Measurements from ENCODE around the gene FLOT1. TPM values are rescaled to one million over a fixed set of nuclear protein-coding genes. Genes with fewer than 3 reads are reported as not detected.
A peak's percentile ranks its signal among the peaks of the same experiment; 100 is the strongest.

Gene FLOT1
- total and polyA plus RNA-seq, 2 donors (not counting 3 experiments of a cell fraction or from before 2014, with no cell fraction given), result 141 to 154 TPM

DNA sequence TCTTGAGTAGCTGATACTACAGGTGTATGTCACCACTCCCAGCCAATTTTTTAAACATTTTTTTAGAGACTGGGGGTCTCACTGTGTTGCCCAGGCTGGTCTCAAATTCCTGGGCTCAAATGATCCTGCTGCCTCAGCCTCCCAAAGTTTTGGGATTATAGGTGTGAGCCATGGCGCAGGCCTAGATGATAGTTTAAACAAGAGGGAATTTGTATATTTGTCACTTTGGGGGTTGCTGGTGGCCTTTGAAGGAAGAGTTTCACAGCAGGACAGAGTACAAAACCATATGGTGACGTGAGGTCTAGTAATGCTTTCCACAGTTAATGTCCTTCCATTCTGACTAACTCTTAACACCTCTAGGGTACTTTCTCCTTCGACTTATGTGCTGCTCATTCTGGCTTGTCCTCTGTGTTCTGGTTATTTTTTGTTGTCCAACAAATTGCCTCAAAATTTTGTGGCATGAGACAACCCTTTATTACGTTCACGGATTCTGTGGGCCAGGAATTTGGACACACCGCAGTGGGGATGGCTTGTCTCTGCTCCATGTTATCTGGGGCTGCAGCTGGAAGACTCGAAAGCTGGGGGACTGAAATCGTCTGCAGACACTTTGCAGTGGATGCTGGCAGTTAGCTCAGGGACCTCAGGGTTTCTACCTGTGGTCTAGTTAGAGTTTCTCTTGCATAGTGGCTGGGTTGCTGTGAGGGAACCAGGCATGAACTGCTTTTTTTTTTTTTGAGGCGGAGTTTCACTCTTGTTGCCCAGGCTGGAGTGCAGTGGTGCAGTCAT lies 24.9 kb upstream of the FLOT1 start:
- Histone ChIP-seq H3K79me2 (ENCODE audit: control insufficient read depth, insufficient read depth, low read length) (no peaks in the 10 kb centered on the region), H3K36me3 (ENCODE audit: control insufficient read depth in 2 of 2, extremely low read depth in 1 of 2, insufficient read depth in 2 of 2, low read length in 2 of 2) (no peaks in the 10 kb centered on the region), H3K27me3 (ENCODE audit: control insufficient read depth in 2 of 2, insufficient read depth in 2 of 2, low read length in 2 of 2) (no peaks in the 10 kb centered on the region), H4K20me1 (replicated peaks; ENCODE audit: control insufficient read depth, extremely low read depth, insufficient read depth, low read length) (no peaks in the 10 kb centered on the region), H3K9me1 (replicated peaks; ENCODE audit: control insufficient read depth, extremely low read depth, insufficient read depth, low read length) (no peaks in the 10 kb centered on the region), H3K4me1 (ENCODE audit: control insufficient read depth, extremely low read depth, insufficient read depth, low read length) (peaks cover 41% of the 10 kb centered on the region), H2AFZ (ENCODE audit: low read depth, low read length) (no peak overlapping the region), H3K4me3 (replicated peaks in 1 of 3; ENCODE audit: insufficient read depth in 1 of 3, low read depth in 1 of 3, low read length in 3 of 3) (no peak overlapping the region), H3K4me2 (ENCODE audit: insufficient read depth, low read length) (no peak overlapping the region), H3K9ac (replicated peaks; ENCODE audit: extremely low read depth, insufficient read depth, low read length) (no peak overlapping the region), H3K9me3 (replicated peaks; ENCODE audit: control insufficient read depth, insufficient read depth, low read length) (no peaks in the 10 kb centered on the region), H3K27ac (ENCODE audit: insufficient read depth, low read depth, low read length) (no peak overlapping the region)
- intact Hi-C loops (cut with micrococcal nuclease) (no loop called here), dilution Hi-C loops (cut with MboI; ENCODE audit: extremely low pct_ligation_motif_present, low sequenced_read_pairs) (no loop called here)
- FAIRE-seq, result peak; percentile 46
- BruUV-seq (replicated peaks), result no TSS peak
- ChIA-PET POLR2A (no interaction called here), CTCF (interaction anchor here (0.8 to 1.9 kb wide), 5 partner anchors 15 to 53 kb away, joined by 3 to 8 read pairs (median 5); no protein-coding TSS in a partner anchor)
- no peak for DNase-seq (ENCODE audit: low read depth, low spot score)
- no peak for TF ChIP-seq POLR2AphosphoS5 (IDR thresholded peaks at IDR 0.05; ENCODE audit: insufficient read depth, low read depth, low read length)
- TF ChIP-seq JUN (IDR thresholded peaks at IDR 0.05; ENCODE audit: borderline replicate concordance, insufficient read depth, insufficient read length, low read depth), result no peak
- TF ChIP-seq, protein P1, sequence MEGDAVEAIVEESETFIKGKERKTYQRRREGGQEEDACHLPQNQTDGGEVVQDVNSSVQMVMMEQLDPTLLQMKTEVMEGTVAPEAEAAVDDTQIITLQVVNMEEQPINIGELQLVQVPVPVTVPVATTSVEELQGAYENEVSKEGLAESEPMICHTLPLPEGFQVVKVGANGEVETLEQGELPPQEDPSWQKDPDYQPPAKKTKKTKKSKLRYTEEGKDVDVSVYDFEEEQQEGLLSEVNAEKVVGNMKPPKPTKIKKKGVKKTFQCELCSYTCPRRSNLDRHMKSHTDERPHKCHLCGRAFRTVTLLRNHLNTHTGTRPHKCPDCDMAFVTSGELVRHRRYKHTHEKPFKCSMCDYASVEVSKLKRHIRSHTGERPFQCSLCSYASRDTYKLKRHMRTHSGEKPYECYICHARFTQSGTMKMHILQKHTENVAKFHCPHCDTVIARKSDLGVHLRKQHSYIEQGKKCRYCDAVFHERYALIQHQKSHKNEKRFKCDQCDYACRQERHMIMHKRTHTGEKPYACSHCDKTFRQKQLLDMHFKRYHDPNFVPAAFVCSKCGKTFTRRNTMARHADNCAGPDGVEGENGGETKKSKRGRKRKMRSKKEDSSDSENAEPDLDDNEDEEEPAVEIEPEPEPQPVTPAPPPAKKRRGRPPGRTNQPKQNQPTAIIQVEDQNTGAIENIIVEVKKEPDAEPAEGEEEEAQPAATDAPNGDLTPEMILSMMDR (IDR thresholded peaks at IDR 0.05; ENCODE audit: extremely low read depth in 1 of 2, insufficient read depth in 1 of 2, low read depth in 1 of 2, low read length in 2 of 2), result no peak
- TF ChIP-seq POLR2A (IDR thresholded peaks at IDR 0.05; ENCODE audit: low read depth, low read length), result no peak
- no peak for TF ChIP-seq EZH2 (IDR thresholded peaks at IDR 0.05; ENCODE audit: borderline replicate concordance, low read depth, low read length, severe bottlenecking)
- TF ChIP-seq, protein P2, sequence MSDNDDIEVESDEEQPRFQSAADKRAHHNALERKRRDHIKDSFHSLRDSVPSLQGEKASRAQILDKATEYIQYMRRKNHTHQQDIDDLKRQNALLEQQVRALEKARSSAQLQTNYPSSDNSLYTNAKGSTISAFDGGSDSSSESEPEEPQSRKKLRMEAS (IDR thresholded peaks at IDR 0.05; ENCODE audit: insufficient read depth, insufficient read length), result no peak
- no peak for TF ChIP-seq GATA2 (IDR thresholded peaks at IDR 0.05; ENCODE audit: insufficient read depth, insufficient read length, low read depth, low read length)
- no peak for TF ChIP-seq MYC (IDR thresholded peaks at IDR 0.05; ENCODE audit: low read depth, low read length)
- no peak for TF ChIP-seq FOS (IDR thresholded peaks at IDR 0.05; ENCODE audit: borderline replicate concordance, insufficient read depth, low read length)
